ENCODE data around the gene MLLT3.

GRCh38 chr9:20538092-20538491, 84.2 kb downstream of the MLLT3 start:
- TF ChIP-seq CTCF (IDR thresholded peaks at IDR 0.05) (no peak), POLR2A (IDR thresholded peaks at IDR 0.05) (no peak)

Data from prostate gland (tissue), 2 donors.